ENCODE results near the gene ODAD3. TPM values are rescaled to one million over a fixed set of nuclear protein-coding genes. Genes with fewer than 3 reads are reported as not detected.

Gene ODAD3
- total RNA-seq, 4 donors from 2014 or later = 0.32 to 2.2 TPM; not detected in 2

GRCh38 chr19:11451327-11451870, 16.5 kb upstream of the ODAD3 start:
- Histone ChIP-seq H3K27ac (no peak overlapping the region), H3K4me3 (no peak overlapping the region), H3K27me3 (peaks cover 6% of the 10 kb centered on the region), H3K36me3 (peaks cover 0 to 23% (median 11%) of the 10 kb centered on the region in 4 donors), H3K9me3 (no peaks in the 10 kb centered on the region), H3K4me1 (peaks cover 0 to 3% (median 0%) of the 10 kb centered on the region in 4 donors)
- no peak for TF ChIP-seq EP300 (IDR thresholded peaks at IDR 0.05; ENCODE audit: low read depth)
- no peak for TF ChIP-seq POLR2AphosphoS5 (IDR thresholded peaks at IDR 0.05)
- no peak for TF ChIP-seq POLR2A (IDR thresholded peaks at IDR 0.05)
- TF ChIP-seq CTCF (IDR thresholded peaks at IDR 0.05) = no peak
- no peak for DNase-seq
- intact Hi-C loops (cut with DNase I; ENCODE audit: low total_unique reads) = no loop called here
- 19 to 40% methylated on average over 9 of the region's 13 CpGs for WGBS, 2 donors (ENCODE audit: low coverage in 1 of 2)
- in situ Hi-C loops (cut with MboI; ENCODE audit: low pct_ligation_motif_present in 1 of 4, low pct_unique_long_range_greater_than_20kb in 1 of 4, low sequenced_read_pairs in 3 of 4) = loop anchor here in 1 of 4 donors (25.0 kb wide), 1 partner anchor 164 kb away; the partner anchor contains the start of gene TSPAN16

GRCh38 chr19:11450570-11451326, 15.8 kb upstream of the ODAD3 start:
- intact Hi-C loops (cut with DNase I; ENCODE audit: low total_unique reads) = no loop called here
- Histone ChIP-seq H3K27me3 (peaks cover 6% of the 10 kb centered on the region), H3K4me3 (no peak overlapping the region), H3K4me1 (peaks cover 0 to 3% (median 0%) of the 10 kb centered on the region in 4 donors), H3K36me3 (peaks cover 0 to 23% (median 11%) of the 10 kb centered on the region in 4 donors), H3K27ac (no peak overlapping the region), H3K9me3 (no peaks in the 10 kb centered on the region)
- in situ Hi-C loops (cut with MboI; ENCODE audit: low pct_ligation_motif_present in 1 of 4, low pct_unique_long_range_greater_than_20kb in 1 of 4, low sequenced_read_pairs in 3 of 4) = loop anchor here in 1 of 4 donors (25.0 kb wide), 1 partner anchor 163 kb away; the partner anchor contains the start of gene TSPAN16
- 88% methylated on average over 21 of the region's 21 CpGs; no CpG with 5 or more reads in 1 of the 2 donors for WGBS, 2 donors (ENCODE audit: low coverage in 1 of 2)
- TF ChIP-seq POLR2A (IDR thresholded peaks at IDR 0.05) (no peak), CTCF (IDR thresholded peaks at IDR 0.05) (no peak), POLR2AphosphoS5 (IDR thresholded peaks at IDR 0.05) (no peak), EP300 (IDR thresholded peaks at IDR 0.05; ENCODE audit: low read depth) (no peak)
- DNase-seq = no peak

- no peak for DNase-seq
- Histone ChIP-seq H3K4me3 (no peak overlapping the region), H3K4me1 (peaks cover 0 to 3% (median 0%) of the 10 kb centered on the region in 4 donors), H3K27ac (no peak overlapping the region), H3K9me3 (no peaks in the 10 kb centered on the region), H3K27me3 (peaks cover 6% of the 10 kb centered on the region), H3K36me3 (peaks cover 0 to 26% (median 11%) of the 10 kb centered on the region in 4 donors)
- TF ChIP-seq POLR2AphosphoS5 (IDR thresholded peaks at IDR 0.05) (no peak), POLR2A (IDR thresholded peaks at IDR 0.05) (no peak), EP300 (IDR thresholded peaks at IDR 0.05; ENCODE audit: low read depth) (no peak), CTCF (IDR thresholded peaks at IDR 0.05) (no peak)
- in situ Hi-C loops (cut with MboI; ENCODE audit: low pct_ligation_motif_present in 1 of 4, low pct_unique_long_range_greater_than_20kb in 1 of 4, low sequenced_read_pairs in 3 of 4) (no loop called here), intact Hi-C loops (cut with DNase I; ENCODE audit: low total_unique reads) (loop anchor here (10.0 kb wide), 2 partner anchors 154 to 334 kb away; partner anchors contain the start of gene TSPAN16)
- WGBS, 2 donors (ENCODE audit: low coverage in 1 of 2) = 94% methylated on average over 27 of the region's 31 CpGs; no CpG with 5 or more reads in 1 of the 2 donors
Observed at GRCh38 chr19:11448923-11449554, 14.1 kb upstream of the ODAD3 start.

GRCh38 chr19:11448410-11448809, 13.5 kb upstream of the ODAD3 start:
- H3K4me1 ChIP-seq = peaks cover 0 to 3% (median 0%) of the 10 kb centered on the region in 4 donors
- in situ Hi-C loops (cut with MboI; ENCODE audit: low pct_ligation_motif_present in 1 of 4, low pct_unique_long_range_greater_than_20kb in 1 of 4, low sequenced_read_pairs in 3 of 4) = no loop called here
- no peak for TF ChIP-seq POLR2A (IDR thresholded peaks at IDR 0.05)
- TF ChIP-seq CTCF (IDR thresholded peaks at IDR 0.05) = no peak
- TF ChIP-seq POLR2AphosphoS5 (IDR thresholded peaks at IDR 0.05) = no peak
- no peak for TF ChIP-seq EP300 (IDR thresholded peaks at IDR 0.05; ENCODE audit: low read depth)
- no peak overlapping the region for H3K27ac ChIP-seq
- peaks cover 6% of the 10 kb centered on the region for H3K27me3 ChIP-seq
- no peak for DNase-seq
- peaks cover 0 to 32% (median 14%) of the 10 kb centered on the region in 4 donors for H3K36me3 ChIP-seq
- 90% methylated on average over 13 of the region's 13 CpGs; no CpG with 5 or more reads in 1 of the 2 donors for WGBS, 2 donors (ENCODE audit: low coverage in 1 of 2)
- intact Hi-C loops (cut with DNase I; ENCODE audit: low total_unique reads) = loop anchor here (10.0 kb wide), 2 partner anchors 154 to 334 kb away; partner anchors contain the start of gene TSPAN16
- H3K9me3 ChIP-seq = no peaks in the 10 kb centered on the region
- no peak overlapping the region for H3K4me3 ChIP-seq
